HG03460 (cell line): ENCODE results near the gene PIM1.
A peak's percentile ranks its signal among the peaks of the same experiment; 100 is the strongest.

Source experiments
- ATAC-seq: cut with Tn5 transposase; IDR thresholded peaks from one replicate; pipeline ENCODE4 v1.9.1; 2021; ENCODE audit not compliant: unreplicated experiment

The PIM1 gene

DNA sequence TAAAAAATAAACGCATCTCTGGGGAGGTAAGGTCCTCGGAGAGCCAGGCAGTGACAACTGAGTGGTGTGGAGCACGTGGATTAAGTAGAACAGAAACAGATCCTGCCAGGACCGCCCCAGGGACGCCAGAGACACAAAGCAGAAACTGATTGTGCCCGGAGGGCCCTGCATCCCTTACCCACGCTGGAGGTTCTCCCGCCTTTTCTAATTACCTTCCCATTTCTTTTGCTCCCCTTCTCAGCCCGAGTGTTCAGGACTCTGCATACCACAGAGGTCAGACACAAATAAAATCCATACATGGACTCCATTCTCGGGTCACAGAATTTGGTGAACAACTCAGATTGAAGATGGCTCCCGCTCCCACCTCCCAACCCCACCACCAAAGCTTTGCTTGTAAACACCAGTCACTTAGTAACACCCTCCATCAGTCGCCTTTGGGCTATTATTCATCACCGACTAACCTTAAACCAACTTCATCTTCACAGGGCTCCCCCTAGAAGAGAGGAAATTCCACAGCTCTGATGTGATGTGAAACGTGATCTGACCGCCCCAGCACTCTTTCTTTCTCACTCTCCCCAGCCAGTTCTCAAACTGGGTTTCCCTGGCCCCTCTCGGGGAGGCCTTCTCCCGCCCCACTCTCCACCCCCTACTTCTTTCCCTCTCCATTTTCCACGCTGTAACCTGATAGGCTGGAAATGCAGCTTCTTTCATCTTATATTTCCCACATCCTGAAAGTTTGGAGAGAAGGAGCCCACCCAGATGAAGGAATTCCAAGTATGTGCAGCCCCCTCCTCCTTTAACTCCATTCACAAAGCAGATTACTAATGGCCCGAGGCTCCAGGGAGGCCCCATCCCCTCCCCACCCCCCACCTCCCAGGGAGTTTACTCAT is 32.5 kb upstream of the PIM1 start:
- no peak for ATAC-seq

DNA sequence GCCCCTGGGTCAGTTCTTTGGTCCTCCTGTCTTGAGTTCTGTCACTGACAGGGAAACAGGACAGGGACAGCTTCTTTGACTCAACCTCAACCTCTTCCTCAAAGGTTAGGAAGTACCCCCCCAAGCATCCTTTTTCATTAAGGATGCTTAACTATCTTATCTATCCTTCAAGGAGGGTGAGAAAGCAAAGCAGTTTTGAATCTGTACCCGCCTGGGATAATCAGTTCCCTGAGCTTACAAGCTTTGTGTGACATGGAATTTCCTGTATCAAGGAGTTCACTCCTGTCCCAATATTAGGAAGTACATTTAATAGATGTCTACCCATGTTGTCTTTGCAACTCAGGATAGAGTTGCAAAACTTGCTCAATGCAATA is 31.1 kb upstream of the PIM1 start:
- ATAC-seq, result no peak

DNA sequence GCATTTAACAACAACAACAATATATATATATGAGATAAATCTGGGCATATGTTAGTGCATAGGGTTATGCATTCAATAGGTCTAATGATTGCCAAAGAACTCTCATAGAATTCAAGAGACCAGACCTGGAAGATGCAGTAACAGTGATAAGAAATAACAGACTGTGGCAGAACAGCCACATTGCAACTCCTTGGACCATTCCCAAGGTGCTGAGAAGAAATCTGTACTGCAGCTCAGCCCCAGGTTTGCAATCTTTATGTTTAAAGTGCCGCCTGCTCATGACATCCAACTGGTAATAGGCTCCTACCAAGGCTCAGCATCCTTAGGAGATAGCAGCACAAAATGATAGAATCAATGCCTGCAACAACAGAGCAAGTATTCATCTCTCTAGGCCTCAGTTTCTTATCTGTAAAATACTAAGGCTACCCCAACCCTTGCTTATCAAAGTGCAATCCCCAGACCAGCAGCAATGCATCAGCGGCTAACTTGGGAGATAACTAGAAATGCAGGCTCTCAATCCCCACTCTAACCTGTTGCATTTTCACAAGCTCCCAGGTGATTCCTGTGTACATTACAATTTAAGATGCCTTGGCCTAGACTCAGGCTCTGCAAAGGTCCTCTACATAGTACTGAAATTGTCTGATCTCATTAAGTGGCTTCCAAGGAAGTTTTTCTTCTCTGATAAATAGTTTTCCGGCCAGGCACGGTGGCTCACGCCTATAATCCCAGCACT is 30.6 kb upstream of the PIM1 start:
- ATAC-seq, result no peak

DNA sequence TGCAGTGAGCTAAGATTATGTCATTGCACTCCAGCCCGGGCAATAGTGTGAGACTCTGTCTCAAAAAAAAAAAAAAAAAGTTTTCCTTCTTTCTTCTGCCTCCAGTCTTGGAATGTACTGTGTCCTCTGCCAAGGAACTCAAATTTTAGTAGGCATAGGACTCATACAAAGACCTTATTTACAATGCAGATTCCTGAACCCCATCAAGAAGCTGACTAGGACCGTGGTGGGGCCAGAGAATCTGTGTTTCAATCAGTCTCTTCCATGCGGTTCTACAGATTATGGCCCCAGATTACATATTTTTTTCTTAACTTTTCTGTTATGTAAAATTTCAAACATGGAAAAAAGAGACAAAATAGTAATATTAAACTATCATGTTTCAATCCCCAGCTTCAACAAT is 29.8 kb upstream of the PIM1 start:
- ATAC-seq, result no peak

DNA sequence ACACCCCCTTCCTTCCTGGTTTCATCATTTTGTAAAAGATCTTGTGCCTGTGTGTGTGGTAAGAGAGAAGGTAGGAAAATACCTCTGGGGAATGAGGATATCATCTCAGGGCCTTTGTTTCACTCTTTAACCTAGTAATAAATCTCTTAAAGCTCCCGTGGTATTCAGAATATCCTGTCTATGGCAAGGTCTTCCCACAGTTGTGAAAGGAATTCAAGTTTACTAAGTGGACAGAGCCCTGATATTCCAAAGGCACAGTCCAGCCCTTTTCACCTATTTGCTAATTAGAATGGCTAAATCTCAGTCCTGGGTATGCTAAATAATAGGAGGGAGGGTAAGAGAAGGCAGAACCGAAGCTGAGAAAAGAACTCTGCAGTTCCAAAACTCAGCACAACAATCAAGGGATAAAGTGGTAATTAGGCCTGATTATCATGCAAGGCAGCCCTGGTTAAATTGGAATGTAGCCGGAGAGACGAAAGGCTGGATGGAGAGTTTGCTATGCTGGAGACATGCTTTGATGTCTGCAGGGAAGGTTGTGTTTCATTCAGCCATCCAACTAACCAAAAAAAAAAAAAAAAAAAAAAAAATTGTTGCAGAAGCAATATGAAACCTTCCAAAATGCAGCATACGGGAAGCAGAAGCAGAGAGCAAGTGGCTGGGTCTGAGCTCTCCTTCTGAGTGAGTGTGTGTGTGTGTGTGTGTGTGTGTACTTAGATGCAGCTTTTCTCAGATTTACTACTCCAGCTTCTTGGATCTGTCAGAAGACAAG is 28.5 kb upstream of the PIM1 start:
- ATAC-seq, result no peak

DNA sequence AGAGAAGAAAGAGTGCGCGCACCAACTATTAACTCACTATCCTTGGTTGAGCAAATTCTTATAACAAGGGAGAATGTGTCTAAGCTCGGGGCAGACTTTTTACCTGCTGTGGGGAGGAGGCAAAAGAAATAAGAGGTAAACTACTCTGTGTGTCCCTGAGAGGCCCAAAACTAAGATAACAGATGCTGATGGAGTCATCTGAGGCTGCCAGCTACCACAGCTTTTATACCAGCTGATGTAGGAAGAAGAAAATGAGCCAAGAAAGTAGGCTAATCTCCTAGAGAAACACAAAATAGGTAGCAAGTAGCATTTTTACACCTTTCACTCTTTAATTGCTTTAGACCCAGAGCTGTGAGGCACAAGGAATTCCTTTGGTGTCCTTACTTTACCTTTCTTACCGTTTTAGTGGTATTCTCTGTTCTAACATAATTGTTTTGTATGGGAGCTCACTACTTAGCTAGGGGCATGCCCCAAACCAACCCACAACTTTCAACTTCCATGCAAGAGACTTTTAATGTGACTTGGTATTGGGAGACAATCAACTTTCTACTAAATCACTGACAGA is 27.8 kb upstream of the PIM1 start:
- ATAC-seq, result no peak

DNA sequence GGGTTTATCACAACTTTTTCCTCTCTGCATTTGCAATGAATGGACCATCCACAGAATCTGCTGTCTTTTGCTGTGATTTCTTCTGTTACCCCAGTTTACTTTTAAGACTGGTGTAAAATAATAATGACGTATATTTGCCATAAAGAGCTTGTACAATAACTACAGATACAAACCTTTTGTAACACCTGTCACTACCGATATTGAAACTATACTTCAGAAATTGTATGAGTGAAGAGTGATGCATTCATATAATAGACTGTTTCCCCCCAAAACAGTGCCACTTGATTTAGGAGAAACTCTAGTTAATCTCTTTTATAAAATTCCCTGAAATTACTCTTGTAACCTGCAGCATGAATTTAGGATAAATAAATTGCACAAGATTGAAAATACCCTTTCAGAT is 26.4 kb upstream of the PIM1 start:
- ATAC-seq, result no peak

DNA sequence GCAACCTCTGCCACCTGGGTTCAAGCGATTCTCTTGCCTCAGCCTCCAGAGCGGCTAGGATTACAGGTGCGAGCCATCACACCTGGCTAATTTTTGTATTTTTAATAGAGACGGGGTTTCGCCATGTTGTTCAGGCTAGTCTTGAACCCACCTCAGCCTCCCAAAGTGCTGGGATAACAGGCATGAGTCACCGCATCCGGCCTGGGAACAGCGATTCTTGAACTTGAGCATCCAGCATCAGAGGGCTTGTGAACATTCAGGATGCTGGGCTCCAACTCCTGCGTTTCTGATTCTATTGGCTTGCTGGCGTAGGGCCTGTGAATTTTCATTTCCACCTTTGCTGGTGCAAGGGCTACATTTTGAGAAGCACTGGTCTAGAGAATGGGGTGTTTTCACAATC is 24.5 kb upstream of the PIM1 start:
- no peak for ATAC-seq

DNA sequence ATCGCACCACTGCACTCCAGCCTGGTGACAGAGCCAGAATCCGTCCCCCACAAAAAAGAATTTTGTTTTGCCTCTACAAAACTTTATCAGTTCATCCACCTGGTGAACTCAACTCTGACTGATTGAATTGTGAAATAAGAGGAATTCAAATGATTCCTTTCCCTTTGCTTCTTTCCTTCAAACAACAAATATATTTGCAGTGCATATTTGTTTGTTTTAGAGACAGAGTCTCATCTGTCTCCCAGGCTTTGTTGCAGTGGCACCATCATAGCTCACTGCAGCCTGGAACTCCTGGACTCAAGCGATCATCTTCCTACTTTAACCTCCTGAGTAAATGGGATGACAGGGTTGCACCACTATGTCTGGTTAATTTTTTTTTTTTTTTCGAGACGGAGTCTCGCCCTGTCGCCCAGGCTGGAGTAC is 23.2 kb upstream of the PIM1 start:
- ATAC-seq, result no peak

DNA sequence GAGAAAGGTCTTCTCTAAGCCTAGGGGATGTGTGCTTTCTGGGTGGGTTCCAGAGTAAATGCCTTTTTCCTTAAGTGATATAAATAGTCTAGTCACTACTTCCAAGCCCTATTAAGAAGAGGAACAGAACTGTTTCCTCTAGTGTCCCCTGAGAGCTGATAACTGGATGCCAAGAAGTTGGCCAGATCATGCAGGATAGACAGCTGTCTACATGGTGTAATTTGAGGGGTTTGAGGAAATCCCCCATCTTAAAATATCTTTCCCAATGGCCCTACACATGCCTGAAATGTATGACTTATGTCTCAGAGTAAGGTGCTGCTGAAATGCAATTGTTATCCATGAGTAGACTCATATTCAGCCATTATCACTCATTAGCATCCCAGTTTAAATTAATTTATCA is 20.2 kb upstream of the PIM1 start:
- ATAC-seq, result no peak

DNA sequence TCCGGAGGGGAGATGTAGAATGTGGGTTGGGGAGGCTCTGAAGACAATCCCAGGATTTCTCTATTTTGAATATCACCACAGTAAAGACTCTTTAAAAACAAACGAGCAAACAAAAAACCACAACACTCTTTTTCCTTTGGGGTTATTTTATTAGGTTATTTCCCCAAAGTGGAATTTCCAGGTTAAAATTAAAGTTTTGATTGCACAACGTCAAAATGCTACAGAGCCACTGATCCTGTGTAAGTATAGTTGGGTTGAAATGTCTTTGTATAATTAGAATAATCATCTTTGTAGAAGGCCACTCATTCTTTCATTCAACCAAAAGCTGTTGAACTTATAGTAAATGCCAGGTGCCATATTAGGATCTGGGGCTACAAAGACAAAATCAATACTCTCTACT is 19.6 kb upstream of the PIM1 start:
- ATAC-seq, result no peak

DNA sequence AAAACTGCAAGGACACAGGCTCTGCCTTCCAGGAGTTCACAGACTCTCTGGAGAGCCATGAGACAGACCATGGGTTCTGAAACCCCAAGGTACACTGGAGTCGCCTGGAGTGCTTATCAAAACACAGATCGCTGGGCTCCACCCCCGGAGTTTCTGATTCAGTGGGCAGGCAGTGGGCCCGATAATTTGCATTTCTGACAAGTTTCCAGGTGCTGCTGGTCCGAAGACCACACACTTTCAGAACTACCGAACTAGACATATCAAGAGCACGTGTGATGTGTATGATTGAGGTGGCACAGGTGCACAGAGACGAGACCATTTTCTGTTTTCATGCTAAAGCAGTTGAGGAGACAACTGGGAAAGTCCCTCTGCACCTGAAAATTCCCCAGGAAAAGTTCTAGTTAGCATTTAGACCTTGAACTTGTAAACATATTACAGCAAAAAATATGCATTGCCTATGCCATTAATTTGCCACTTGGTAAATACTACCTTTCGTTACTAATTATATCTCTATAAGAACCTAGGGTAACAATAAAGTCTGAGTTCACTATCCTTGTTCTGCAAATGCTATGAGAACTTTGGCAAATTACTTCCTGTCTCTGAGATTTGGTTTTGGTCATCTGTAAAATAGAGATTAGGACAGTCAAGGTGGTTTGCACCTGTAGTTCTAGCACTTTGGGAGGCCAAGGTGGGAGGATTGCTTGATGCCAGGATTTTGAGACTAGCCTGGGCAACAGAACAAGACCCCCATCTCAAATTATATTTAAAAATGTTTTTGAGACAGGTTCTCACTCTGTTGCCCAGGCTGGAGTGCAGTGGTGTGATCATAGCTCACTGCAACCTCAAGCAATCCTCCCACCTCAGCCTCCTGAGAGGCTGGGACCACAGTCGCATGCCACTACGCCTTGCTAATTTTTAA is 14.3 kb upstream of the PIM1 start:
- peak; percentile 88 for ATAC-seq

DNA sequence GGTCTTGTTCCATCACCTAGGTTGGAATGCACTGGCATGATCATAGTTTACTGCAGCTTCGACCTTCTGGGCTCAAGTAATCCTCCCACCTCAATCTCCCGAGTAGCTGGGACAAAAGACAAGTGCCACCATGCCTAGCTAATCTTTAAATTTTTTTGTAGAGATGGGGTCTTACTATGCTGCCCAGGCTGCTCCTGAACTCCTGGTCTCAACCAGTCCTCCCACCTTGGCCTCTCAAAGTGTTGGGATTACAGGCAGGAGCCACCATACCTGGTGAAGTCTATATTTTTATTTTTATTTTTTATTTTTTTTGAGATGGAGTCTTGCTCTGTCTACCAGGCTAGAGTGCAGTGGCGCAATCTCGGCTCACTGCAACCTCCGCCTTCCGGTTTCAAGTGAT is 11.4 kb upstream of the PIM1 start:
- ATAC-seq, result no peak

DNA sequence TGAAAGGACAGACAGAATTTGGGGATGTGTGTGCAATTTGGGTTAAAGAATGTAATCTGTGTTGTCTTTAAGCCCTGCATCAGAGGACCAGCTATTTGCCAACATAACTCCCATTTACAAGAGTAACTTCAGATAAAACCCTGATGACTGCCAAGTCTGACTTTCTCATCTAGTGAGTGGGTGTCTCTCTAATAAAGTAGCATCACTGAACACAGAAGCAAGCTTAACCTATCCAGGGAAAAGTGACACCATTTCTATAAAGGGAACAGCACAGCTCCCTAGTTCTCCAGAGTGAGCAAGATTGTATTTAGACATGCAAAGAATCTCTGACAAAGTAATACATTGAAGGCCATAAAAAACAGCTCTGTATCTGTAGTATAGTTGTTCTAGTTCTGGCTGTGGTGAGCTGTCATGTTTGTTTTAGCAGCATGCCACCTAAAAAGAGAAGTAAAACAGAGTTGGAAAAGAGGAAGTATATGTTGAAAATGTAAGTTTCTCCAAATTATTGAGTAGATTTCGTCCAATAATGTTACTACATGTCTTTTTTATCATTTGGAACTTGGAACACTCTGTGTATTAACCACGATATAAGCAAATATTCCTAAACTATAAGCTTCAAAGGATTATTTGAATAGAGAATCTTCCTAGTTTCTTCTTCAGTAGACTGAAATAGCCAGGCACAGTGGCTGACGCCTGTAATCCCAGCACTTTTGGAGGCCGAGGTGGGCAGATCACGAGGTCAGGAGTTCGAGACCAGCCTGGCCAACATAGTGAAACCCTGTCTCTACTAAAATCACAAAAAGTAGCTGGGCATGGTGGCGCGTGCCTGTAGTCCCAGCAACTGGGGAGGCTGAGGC is 8.8 kb upstream of the PIM1 start:
- ATAC-seq, result no peak

DNA sequence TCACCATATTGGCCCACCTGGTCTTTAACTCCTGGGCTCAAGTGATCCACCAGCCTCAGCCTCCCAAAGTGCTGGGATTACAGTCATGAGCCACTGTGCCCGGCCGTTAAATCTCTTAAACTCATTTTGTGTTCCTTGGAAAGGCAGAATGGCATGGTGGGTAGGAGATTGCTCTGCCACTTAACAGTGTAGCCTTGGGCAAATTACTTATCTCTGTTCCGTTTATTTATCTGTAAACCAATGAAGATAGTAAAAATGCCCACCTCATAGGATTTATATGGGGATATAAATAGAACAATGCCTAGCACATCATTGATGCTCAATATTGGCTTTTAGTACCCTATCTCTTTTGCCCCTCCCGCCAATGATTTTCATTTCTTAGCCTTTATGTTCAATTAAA is 7.2 kb upstream of the PIM1 start:
- no peak for ATAC-seq

DNA sequence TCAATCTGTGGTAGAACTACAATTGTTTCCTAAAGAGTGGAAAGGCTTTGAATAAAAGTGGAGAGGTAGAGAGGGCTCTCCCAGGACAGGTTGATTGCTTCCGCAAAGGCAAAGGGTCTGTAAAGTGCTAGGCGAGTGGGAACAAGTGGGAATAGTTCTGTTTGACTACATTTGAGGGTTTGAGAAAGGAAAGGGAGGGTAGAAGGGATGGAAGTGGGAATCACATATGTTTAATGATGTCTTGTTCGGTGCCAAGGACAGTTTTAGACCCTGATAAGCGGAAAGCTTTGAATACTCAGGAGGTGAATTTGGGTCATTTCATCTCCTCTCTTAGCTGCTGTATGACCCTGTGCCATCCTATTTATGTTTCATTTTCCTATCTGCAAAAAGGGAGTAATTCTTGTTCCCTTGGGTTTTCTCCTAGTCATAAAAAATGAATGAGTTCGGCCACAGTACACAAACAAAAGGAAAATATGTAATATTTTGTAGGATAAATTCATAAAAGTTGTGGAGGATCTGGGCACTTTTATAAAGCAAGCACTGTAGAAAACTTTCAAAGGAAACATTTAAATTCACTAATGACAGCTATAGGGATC is 1.7 kb upstream of the PIM1 start:
- ATAC-seq, result no peak

DNA sequence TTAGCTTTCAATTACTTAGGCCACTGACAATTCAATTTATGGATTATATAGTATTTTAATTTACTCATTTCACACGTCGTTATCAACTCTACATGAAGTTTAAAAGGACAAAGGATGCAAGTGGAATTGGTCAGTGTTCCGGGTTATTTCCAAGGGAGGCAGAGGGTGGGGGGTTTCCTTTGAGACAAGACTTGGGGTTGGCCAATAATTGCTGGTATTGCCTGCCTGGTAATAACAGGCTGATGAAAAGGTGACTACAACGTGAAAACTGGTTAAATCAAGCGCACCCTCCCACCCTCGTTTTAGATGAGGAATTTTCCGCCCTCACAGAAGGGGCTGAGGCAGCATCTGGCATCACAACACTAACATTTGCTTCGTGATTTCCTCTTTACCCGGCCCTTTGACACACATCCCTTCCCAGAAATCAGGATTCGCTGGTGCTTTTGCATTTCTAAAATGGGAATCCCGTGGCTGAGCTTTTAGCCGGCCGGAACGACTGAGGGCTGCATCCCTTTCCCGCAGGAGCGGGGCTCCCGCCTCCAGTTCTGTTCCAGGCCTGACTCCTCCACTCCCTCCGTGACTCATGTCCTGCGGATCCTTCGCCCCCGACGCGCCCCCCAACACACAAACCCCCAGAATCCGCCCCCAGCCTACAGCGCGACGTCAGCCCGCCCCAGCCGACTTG is 999 bp upstream of the PIM1 start:
- no peak for ATAC-seq
